Activated CD8-positive, alpha-beta T cell treated with anti-CD3 and anti-CD28 coated beads for 36 hours (primary cell): Measurements from ENCODE around the gene TBC1D23. TPM values are rescaled to one million over a fixed set of nuclear protein-coding genes. Genes with fewer than 3 reads are reported as not detected.
A peak's percentile ranks its signal among the peaks of the same experiment; 100 is the strongest.

Experiments used
- ATAC-seq: fragments of 200-7000 bp; cut with Tn5 transposase; one replicate; pipeline ENCODE4 v1.10.0; 2021; ENCODE audit warnings: mild to moderate bottlenecking, moderate library complexity
- CTCF ChIA-PET: fragments of 350-600 bp; sonication (Branson Sonifier 250); formaldehyde crosslinking; loops from one replicate; lab custom pipeline; 2021; ENCODE audit warnings: antibody characterized with exemption; lab: Charles Lee
- POLR2A ChIA-PET: fragments of 350-600 bp; sonication (Branson Sonifier 250); formaldehyde crosslinking; loops from one replicate; lab custom pipeline; 2021; ENCODE audit warnings: antibody characterized with exemption; lab: Charles Lee
- DNase-seq: peaks from one replicate; pipeline ENCODE4 v3.0.0-alpha.2; 2020
- H3K27ac Mint-ChIP-seq: one replicate; pipeline ENCODE4 v1.8.0; 2021; ENCODE audit warnings: mild to moderate bottlenecking, mixed read lengths
- H3K27me3 Mint-ChIP-seq: one replicate; pipeline ENCODE4 v1.8.0; 2021; ENCODE audit warnings: mixed read lengths
- H3K36me3 Mint-ChIP-seq: one replicate; pipeline ENCODE4 v1.8.0; 2021; ENCODE audit warnings: low read depth, mixed read lengths
- H3K4me1 Mint-ChIP-seq: one replicate; pipeline ENCODE4 v1.8.0; 2021; ENCODE audit warnings: low read depth, mixed read lengths
- H3K4me3 Mint-ChIP-seq: one replicate; pipeline ENCODE4 v1.8.0; 2021; ENCODE audit warnings: mild to moderate bottlenecking, moderate library complexity, mixed read lengths
- H3K9me3 Mint-ChIP-seq: one replicate; pipeline ENCODE4 v1.8.0; 2021; ENCODE audit warnings: mixed read lengths
- CTCF ChIP-seq: fragments of 200-600 bp; IDR thresholded peaks from one replicate; pipeline ENCODE4 v1.8.0; 2022; ENCODE audit warnings: antibody characterized with exemption, mild to moderate bottlenecking
- intact Hi-C: fragments of 100-400 bp; cut with micrococcal nuclease; formaldehyde crosslinking; loops from one replicate; pipeline ENCODE4 v1.10.0; 2022
- total RNA-seq, 2 experiments: library from RNA; stranded (reverse); gene quantifications; one replicate each; pipeline ENCODE4 v1.2.3, GENCODE V29; 2021

The TBC1D23 gene
- total RNA-seq, 2 experiments from 2014 or later: 14.4 to 20.5 TPM

DNA sequence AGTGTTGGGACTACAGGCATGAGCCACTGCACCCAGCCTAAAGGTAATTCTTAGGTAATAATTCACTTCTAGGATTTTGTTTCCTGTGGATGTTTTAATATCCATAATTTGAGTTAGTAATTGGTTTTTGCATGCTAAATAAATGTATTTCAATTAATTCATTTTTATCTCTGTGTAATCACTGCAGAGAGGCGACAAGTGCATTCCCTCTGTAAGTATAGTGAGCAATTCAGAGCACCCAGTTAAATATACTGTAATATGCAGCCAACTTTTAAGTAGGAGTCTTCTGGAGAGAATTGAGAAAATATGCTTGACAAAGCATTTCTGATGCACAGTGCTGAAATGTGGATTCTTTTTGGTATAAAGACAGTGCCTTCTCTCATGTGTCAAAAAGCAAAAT is 5.7 kb downstream of the TBC1D23 start:
- CTCF ChIA-PET: interaction anchor here (0.9 to 1.7 kb wide), 3 partner anchors 11 to 198 kb away, joined by 3 to 8 read pairs (median 6); no protein-coding TSS in a partner anchor
- Mint-ChIP-seq H3K4me3 (no peak overlapping the region), H3K27ac (no peak overlapping the region), H3K36me3 (no peaks in the 10 kb centered on the region), H3K27me3 (no peaks in the 10 kb centered on the region), H3K4me1 (peaks cover 59% of the 10 kb centered on the region), H3K9me3 (no peaks in the 10 kb centered on the region)
- POLR2A ChIA-PET: interaction anchor here (1.3 kb wide), 1 partner anchor 135 kb away, joined by 3 read pairs; the partner anchor contains the start of gene LNP1
- no peak for DNase-seq
- TF ChIP-seq CTCF: no peak
- no peak for ATAC-seq
- intact Hi-C loops: no loop called here

GRCh38 chr3:100268156-100268555 is 7.4 kb downstream of the TBC1D23 start:
- no peak overlapping the region for H3K27ac Mint-ChIP-seq
- POLR2A ChIA-PET: no interaction called here
- CTCF ChIA-PET: no interaction called here
- TF ChIP-seq CTCF: no peak
- ATAC-seq (no peak), DNase-seq (no peak)
- no peaks in the 10 kb centered on the region for H3K9me3 Mint-ChIP-seq
- H3K4me1 Mint-ChIP-seq: peaks cover 55% of the 10 kb centered on the region
- H3K27me3 Mint-ChIP-seq: no peaks in the 10 kb centered on the region
- no peak overlapping the region for H3K4me3 Mint-ChIP-seq
- H3K36me3 Mint-ChIP-seq: no peaks in the 10 kb centered on the region
- intact Hi-C loops: no loop called here

DNA sequence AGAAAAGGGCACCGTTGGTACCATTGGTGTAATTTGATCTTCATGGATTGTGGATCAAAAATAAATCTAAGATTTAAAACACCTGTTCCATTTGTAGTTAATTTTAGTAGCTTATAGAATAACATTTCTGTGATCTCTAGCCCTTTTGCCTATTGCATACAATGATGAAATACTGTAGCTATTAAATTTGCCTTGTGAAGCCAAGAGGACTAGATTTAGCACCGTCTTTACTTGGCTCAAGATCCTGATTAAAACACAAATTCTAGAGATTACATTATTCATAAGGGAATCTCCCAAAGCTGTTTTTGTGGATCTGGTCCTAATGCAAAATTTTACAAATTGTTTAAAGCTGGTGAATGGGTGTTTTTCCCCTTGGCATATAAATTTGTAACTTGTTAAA is 8.2 kb downstream of the TBC1D23 start:
- CTCF ChIA-PET: interaction anchor here (0.9 to 1.8 kb wide), 5 partner anchors 9 to 425 kb away, joined by 3 to 7 read pairs (median 5); partner anchors contain the start of gene TBC1D23
- H3K27ac Mint-ChIP-seq: no peak overlapping the region

GRCh38 chr3:100269410-100270214 is 8.8 kb downstream of the TBC1D23 start:
- Mint-ChIP-seq H3K27me3 (no peaks in the 10 kb centered on the region), H3K4me1 (peaks cover 48% of the 10 kb centered on the region), H3K9me3 (no peaks in the 10 kb centered on the region), H3K36me3 (no peaks in the 10 kb centered on the region), H3K27ac (peak overlapping the region; percentile 81), H3K4me3 (peak overlapping the region; percentile 20)
- ChIA-PET CTCF (interaction anchor here (0.8 to 2.0 kb wide), 7 partner anchors 8 to 426 kb away, joined by 3 to 10 read pairs (median 5); partner anchors contain the start of gene TBC1D23), POLR2A (interaction anchor here (0.6 to 1.3 kb wide), 4 partner anchors 9 to 207 kb away, joined by 3 to 7 read pairs (median 3); partner anchors contain the start of gene TBC1D23)
- ATAC-seq (peak; percentile 89), DNase-seq (peak; percentile 63)
- no peak for TF ChIP-seq CTCF
- intact Hi-C loops: no loop called here

More for the DNA sequence above, 8.2 kb downstream of the TBC1D23 start:
- H3K36me3 Mint-ChIP-seq: no peaks in the 10 kb centered on the region
- no peaks in the 10 kb centered on the region for H3K27me3 Mint-ChIP-seq
- DNase-seq (no peak), ATAC-seq (no peak)
- H3K9me3 Mint-ChIP-seq: no peaks in the 10 kb centered on the region
- intact Hi-C loops: no loop called here
- H3K4me1 Mint-ChIP-seq: peaks cover 52% of the 10 kb centered on the region
- no peak overlapping the region for H3K4me3 Mint-ChIP-seq
- no peak for TF ChIP-seq CTCF
- POLR2A ChIA-PET: interaction anchor here (0.6 to 1.3 kb wide), 3 partner anchors 48 to 206 kb away, joined by 3 read pairs; no protein-coding TSS in a partner anchor

GRCh38 chr3:100270215-100270583 is 9.4 kb downstream of the TBC1D23 start:
- peaks cover 47% of the 10 kb centered on the region for H3K4me1 Mint-ChIP-seq
- no peaks in the 10 kb centered on the region for H3K27me3 Mint-ChIP-seq
- DNase-seq: no peak
- peak; percentile 86 for ATAC-seq
- H3K27ac Mint-ChIP-seq: peak overlapping the region; percentile 81
- CTCF ChIA-PET: interaction anchor here (0.6 to 2.0 kb wide), 5 partner anchors 10 to 438 kb away, joined by 3 to 10 read pairs (median 5); partner anchors contain the start of gene TBC1D23
- intact Hi-C loops: no loop called here
- no peaks in the 10 kb centered on the region for H3K36me3 Mint-ChIP-seq
- POLR2A ChIA-PET: interaction anchor here (1.1 to 1.3 kb wide), 2 partner anchors 10 to 207 kb away, joined by 3 to 7 read pairs; partner anchors contain the start of gene TBC1D23
- H3K4me3 Mint-ChIP-seq: peak overlapping the region; percentile 20
- H3K9me3 Mint-ChIP-seq: no peaks in the 10 kb centered on the region
- no peak for TF ChIP-seq CTCF
